ENCODE results near the gene WDFY2.
"Not testable (repeated sequence)": the region's sequence is repeated elsewhere in the genome, so short reads cannot be mapped to it uniquely, and the experiment has no call there.

- TF ChIP-seq CTCF (conservative IDR thresholded peaks at IDR 0.05); EZH2 (IDR thresholded peaks at IDR 0.05; ENCODE audit: low read depth): not testable (repeated sequence)
These were observed 111.4 kb downstream of the WDFY2 start for GRCh38 chr13:51695677-51696076.

Measured in PC-9 (cell line).